ENCODE data around the gene SLC25A36. TPM values are rescaled to one million over a fixed set of nuclear protein-coding genes. Genes with fewer than 3 reads are reported as not detected.

The SLC25A36 gene
- total RNA-seq, 1 donor from 2014 or later = 56.0 TPM

- TF ChIP-seq POLR2A (IDR thresholded peaks at IDR 0.05) (no peak), POLR2AphosphoS5 (IDR thresholded peaks at IDR 0.05; ENCODE audit: insufficient read depth in 1 of 2, low read depth in 1 of 2) (no peak), CTCF (IDR thresholded peaks at IDR 0.05) (no peak)
- intact Hi-C loops (cut with DNase I) = no loop called here
- H3K27ac ChIP-seq = no peak overlapping the region
Measured at GRCh38 chr3:140953028-140953960, 11.7 kb downstream of the SLC25A36 start.

GRCh38 chr3:140954576-140954975, 12.9 kb downstream of the SLC25A36 start:
- peaks cover 40% of the 10 kb centered on the region for H3K4me1 ChIP-seq

More at GRCh38 chr3:140953028-140953960, 11.7 kb downstream of the SLC25A36 start:
- H3K9me3 ChIP-seq = no peaks in the 10 kb centered on the region
- H3K27me3 ChIP-seq = no peaks in the 10 kb centered on the region
- no peak for DNase-seq (ENCODE audit: extremely low spot score in 2 of 2)
- H3K4me3 ChIP-seq = no peak overlapping the region
- peaks cover 0 to 3% of the 10 kb centered on the region in 2 donors for H3K36me3 ChIP-seq
- H3K4me1 ChIP-seq = peaks cover 52% of the 10 kb centered on the region

GRCh38 chr3:140955645-140956044, 14.0 kb downstream of the SLC25A36 start:
- intact Hi-C loops (cut with DNase I) = no loop called here
- no peak for DNase-seq (ENCODE audit: extremely low spot score in 2 of 2)
- TF ChIP-seq CTCF (IDR thresholded peaks at IDR 0.05) (no peak), POLR2AphosphoS5 (IDR thresholded peaks at IDR 0.05; ENCODE audit: insufficient read depth in 1 of 2, low read depth in 1 of 2) (no peak), POLR2A (IDR thresholded peaks at IDR 0.05) (no peak)
- H3K9me3 ChIP-seq = no peaks in the 10 kb centered on the region
- H3K27ac ChIP-seq = no peak overlapping the region
- H3K36me3 ChIP-seq = peaks cover 0 to 6% of the 10 kb centered on the region in 2 donors
- no peaks in the 10 kb centered on the region for H3K27me3 ChIP-seq
- H3K4me3 ChIP-seq = no peak overlapping the region
- H3K4me1 ChIP-seq = peaks cover 29% of the 10 kb centered on the region

More at GRCh38 chr3:140954576-140954975, 12.9 kb downstream of the SLC25A36 start:
- TF ChIP-seq CTCF (IDR thresholded peaks at IDR 0.05) (no peak), POLR2AphosphoS5 (IDR thresholded peaks at IDR 0.05; ENCODE audit: insufficient read depth in 1 of 2, low read depth in 1 of 2) (no peak), POLR2A (IDR thresholded peaks at IDR 0.05) (no peak)
- intact Hi-C loops (cut with DNase I) = no loop called here
- no peak for DNase-seq (ENCODE audit: extremely low spot score in 2 of 2)
- H3K27ac ChIP-seq = no peak overlapping the region
- H3K4me3 ChIP-seq = no peak overlapping the region
- H3K9me3 ChIP-seq = no peaks in the 10 kb centered on the region
- H3K27me3 ChIP-seq = no peaks in the 10 kb centered on the region
- peaks cover 0 to 6% of the 10 kb centered on the region in 2 donors for H3K36me3 ChIP-seq

- H3K9me3 ChIP-seq = no peaks in the 10 kb centered on the region
- H3K27me3 ChIP-seq = no peaks in the 10 kb centered on the region
- no peak for DNase-seq (ENCODE audit: extremely low spot score in 2 of 2)
- TF ChIP-seq CTCF (IDR thresholded peaks at IDR 0.05) = no peak
- TF ChIP-seq POLR2A (IDR thresholded peaks at IDR 0.05) = no peak
- no peak for TF ChIP-seq POLR2AphosphoS5 (IDR thresholded peaks at IDR 0.05; ENCODE audit: insufficient read depth in 1 of 2, low read depth in 1 of 2)
- intact Hi-C loops (cut with DNase I) = no loop called here
- no peak overlapping the region for H3K4me3 ChIP-seq
- H3K36me3 ChIP-seq = peaks cover 0 to 6% of the 10 kb centered on the region in 2 donors
- no peak overlapping the region for H3K27ac ChIP-seq
- peaks cover 23% of the 10 kb centered on the region for H3K4me1 ChIP-seq
Measured at GRCh38 chr3:140956058-140956835, 14.6 kb downstream of the SLC25A36 start.

Measured in vagina (tissue), 2 donors.